GM12892 (cell line): Measurements from ENCODE around the gene PRELP.

Experiments
- POLR2A ChIP-seq: IDR thresholded peaks from 2 replicates; pipeline ENCODE4 v1.6.1; 2011; ENCODE audit warnings: low read depth, low read length, control low read depth
- POLR2AphosphoS5 ChIP-seq: IDR thresholded peaks from 2 replicates; pipeline ENCODE4 v1.6.1; 2011; ENCODE audit warnings: low read depth, low read length, control low read depth
- TAF1 ChIP-seq: IDR thresholded peaks from 2 replicates; pipeline ENCODE4 v1.6.1; 2011; ENCODE audit warnings: low read depth, mild to moderate bottlenecking, control low read depth, low read length, borderline replicate concordance

GRCh38 chr1:203464743-203465142 is 10.9 kb upstream of the PRELP start:
- TF ChIP-seq POLR2A, result no peak
- TF ChIP-seq POLR2AphosphoS5, result no peak
- TF ChIP-seq TAF1, result no peak
